HG03060 (cell line): ENCODE measurements around the gene TNFRSF18.

Experiments
- ATAC-seq: cut with Tn5 transposase; IDR thresholded peaks from one replicate; pipeline ENCODE4 v1.9.1; 2021; ENCODE audit warnings: low read depth, moderate number of reproducible peaks; ENCODE audit not compliant: unreplicated experiment

The TNFRSF18 gene

DNA sequence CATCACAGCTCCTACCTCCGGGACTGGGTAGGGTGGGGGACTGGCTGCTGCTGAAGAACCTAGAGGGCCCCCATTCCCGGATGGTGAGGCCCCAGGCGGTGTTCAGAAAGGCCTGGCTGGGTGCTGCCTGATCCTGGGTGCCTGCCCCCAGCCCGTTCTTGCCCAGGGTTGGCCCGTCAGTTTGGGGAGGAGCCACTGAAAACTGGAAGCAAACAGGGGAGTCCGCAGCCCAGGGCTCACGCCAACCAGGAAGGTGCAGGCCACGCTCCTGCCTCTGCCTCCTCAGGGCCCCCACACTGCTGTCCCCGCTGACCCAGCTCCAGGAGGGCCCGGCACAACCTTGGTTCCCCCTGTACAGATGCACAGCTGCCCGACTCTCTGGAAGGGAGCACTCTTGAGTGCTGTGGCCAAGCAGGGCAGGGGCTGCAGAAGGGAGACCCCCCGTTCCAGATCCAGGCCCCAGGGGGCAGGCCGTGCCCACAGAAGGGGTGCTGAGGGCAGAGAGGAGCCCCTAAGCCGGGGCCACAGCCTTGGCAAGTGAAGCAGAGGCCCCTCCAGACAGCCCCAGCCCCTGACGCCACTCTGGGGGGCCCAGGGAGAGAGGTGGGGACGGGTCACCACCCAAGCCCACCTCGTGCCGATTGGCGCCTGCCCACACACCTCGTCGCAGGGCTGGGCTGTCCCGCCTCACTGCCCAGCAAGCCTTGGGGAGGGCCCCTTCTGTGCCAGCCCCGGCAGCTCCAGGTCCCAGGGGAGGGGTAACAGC lies 34.6 kb upstream of the TNFRSF18 start:
- ATAC-seq = no peak

DNA sequence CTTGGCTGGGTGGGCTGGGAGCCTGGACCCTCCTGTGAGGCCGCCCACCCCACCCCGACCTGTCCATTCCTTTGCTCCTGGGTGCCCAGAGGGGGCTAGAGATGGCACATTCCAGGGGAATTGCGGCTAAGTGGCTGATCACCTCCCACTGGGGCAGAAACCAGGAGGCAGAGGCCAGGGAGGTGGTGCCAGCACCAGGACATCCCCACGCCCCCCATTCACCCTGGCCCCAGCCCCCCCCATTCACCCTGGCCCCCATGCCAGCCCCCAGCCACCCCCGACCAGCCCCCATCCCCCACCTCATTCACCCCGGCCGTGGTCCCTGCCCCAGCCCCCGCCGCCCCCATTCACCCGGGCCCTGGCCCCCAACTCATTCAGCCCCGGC lies 33.9 kb upstream of the TNFRSF18 start:
- ATAC-seq = no peak

DNA sequence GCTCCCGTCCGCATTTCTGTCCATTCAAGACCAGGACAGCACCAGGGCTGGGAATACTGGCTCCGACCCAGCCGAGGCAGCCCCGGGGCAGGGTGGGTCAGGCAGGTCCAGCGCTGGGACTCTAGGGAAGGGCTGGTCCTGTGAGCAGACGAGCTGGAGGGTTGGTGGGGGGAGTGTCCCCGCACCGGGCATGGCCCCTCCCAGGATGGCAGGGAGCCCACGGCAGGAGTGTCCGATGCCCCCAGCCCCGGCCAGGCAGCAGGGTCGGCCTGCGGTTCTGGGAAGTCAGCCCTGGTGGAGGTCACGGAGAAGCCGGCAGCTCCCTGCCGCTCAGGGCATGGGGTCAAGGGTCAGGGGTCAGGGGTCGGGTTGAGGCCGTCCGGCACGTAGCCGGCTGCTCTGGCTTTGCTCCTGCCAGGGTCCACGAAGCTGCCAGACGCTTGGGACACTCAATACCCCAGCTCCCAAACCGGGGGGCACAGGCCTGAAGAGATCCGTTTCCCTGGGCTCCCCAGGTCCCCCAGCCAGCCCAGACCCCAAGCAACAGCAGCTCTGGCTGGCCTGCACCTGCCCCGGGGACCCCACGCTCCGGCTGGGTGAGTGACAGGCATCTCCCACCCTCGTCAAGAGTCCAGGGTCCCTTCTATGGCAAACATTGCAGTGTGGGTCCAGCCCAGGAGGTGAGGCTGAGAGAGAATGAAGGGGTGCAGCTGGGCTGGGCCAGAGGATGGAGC lies 33.4 kb upstream of the TNFRSF18 start:
- ATAC-seq = no peak

DNA sequence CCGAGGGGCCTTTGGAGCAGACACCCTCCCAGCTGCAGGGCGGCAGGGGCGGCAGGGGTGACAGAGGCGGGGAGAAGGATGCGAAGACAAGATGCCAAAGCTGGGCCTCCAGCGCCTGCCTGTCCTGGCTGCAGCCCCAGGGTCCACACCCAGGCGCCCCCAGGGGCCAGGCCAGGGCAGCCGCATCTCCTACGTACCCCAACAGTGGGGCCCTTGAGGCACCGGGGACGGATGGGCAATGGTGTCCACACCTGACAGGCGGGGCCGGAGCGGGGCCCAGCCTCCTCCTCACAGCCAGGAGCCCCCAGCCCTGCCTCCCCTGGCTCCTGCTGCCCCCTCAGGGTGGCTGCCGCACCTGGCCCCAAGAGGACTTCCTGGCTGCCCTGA lies 32.8 kb upstream of the TNFRSF18 start:
- ATAC-seq = no peak

DNA sequence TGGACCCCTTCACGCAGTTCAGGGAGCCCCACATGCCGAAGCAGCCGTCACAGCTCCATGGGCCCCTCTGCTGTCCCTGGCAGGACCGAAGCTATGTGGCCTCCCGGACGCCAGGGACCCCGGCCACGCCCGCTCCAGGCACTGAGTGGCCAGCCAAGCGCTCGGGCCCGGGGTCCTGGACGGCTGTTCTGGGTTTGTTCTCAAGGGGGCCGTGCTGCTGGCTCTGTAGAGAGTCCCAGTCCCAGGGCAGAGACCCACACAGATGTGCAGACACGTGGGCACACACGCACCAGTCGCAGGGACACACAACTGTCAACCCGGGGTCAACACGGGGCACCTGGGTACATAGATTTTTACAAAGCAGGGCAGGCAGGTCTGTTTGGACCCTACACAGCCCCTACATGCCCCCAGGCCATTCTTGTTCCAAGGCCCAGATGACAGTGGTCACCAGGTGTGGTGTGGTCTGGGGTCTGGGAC lies 32.3 kb upstream of the TNFRSF18 start:
- no peak for ATAC-seq

DNA sequence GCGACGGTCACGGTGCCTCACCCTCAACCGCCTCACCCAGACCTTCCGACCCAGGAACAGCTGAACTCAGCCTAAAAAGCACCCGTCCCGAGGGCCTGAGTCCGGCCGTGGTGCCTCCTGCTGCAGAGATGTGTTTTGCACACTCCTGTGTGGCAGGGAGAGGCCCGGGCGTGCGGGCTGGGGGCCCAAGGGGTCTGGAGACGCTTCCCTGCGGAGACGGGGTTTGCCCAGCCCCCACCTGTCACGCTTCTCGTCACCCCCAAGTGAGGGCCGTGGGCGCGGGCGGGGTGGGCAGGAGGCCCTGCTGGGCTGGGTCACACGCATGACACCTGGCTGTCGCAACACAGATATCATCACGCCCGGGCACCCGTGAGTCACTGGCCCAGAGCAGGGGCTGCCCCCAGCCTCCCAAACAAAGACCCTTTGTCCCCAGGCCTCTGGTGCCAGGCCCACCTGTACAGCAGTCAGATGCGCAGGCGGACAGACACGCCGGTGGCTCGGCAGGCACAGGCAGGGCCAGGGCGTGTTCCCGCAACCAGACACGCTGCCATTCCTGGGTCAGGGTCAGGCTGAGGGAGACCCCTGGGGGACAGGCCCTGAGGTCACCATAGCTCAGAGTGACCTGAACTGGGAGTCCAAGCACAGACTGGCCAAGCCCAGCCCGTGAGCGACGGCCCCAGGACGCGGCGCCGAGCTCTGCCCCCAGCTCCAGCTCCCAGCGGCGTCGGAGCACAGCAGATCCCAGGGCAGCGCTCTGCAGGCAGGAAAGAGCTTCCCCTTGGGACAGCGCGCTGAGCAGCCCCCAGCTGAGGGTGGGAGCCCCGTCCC lies 31.7 kb upstream of the TNFRSF18 start:
- no peak for ATAC-seq

DNA sequence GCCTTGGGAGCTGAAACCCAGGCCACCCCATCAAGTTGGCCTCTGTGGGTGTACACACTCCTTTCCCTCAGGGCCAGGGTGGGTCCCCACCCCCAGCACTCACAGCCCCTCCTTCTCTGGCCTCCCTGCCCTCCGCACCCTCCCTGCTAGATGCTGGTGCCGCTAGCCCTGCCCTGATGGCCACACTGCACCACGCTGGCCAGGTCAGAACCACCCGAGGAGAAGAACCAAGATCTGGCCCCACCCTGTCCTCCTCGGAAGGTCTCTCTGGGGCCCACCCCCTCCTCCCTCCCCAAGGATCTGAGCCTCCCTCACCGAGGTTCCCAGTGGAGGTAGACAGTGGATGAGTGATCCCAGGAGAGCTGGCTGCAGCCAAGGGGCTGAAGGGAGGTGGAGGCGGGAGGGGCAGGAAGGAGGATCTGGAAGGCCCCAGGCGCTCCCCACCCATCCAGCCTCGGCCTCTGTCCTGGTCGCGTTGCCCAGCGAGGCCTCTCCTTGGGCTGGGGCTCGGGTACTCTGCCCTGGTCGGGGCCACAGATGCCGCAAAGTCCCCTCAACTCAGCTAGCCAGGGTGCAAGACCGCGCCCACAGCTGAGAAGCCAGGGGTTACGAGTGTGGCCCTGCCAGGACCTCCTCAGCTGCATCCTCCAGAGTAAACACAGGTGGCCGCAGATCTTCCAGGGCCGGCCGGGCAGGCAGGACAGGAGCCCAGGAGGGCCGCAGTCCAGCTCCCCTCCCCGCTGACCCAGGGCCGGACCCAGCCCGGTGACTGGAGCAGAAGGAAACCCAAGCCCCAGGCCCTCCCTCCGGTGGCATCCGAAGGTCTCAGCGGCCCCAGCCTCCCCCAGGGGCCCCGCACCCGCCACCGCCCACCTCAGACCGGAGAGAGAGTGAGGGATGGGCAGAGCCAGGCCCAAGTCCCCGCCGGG lies 30.8 kb upstream of the TNFRSF18 start:
- no peak for ATAC-seq

DNA sequence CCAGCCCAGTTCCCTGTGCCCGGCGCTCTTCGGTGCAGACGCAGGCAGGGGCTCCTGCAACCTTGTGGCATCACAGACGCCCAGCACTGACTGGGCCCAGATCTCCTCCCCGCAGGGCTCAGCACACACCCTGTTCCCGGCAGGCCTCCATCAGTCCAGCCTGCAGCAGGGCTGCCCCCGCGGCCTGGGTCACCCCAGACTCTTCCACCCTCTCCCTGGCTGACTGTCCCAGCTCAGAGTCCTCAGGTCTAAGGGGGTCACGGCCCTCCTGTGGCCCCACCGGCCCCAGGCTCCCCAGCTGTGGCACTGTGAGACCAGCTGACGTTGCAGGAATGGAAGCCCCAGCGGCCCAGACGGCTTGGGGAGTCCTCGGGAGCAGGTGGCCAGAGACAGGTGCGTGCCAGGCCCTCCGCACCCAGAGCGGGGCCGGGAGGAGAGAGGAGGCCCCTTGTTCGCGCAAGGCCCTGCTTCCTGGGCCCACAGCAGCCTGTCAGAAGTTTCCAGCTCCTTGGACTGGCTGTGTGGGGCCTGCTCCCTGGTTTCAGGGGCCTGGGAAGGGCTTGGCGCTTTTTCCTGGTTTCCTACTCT lies 29.9 kb upstream of the TNFRSF18 start:
- no peak for ATAC-seq

DNA sequence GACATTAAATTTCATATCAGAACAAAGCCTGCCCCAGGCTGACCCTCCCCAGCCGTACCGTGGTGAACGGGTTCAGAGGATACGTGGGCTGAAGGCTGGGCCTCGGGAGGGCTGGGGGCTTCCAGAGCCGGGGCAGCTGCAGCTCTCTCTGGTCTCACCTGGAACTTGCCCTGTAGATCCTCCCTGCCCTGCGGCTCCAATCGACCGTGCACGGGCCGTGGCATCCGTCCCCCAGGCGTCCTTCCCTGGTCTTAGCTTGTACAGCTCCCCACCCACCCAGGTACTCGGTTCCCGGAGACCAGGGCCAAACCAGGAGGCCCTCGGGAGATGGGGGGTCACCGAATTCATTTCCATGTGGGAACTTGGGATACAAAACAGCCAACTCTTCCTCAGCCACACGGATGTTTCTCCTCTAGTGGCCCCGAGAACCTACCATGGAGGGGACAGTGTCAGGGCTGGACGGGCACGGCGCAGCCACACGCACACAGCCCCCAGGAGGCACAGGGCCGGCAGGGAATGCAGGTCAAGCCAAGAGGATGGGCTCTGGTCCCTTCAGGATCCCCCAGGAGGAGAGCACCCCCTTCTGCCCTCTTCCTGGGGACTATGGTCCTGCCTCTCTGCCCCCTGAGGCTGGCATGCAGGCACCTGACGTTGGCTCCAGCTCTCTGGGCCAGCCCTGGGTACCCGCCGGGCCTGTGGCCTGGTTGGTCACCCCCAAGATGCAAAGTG lies 28.8 kb upstream of the TNFRSF18 start:
- ATAC-seq = no peak

DNA sequence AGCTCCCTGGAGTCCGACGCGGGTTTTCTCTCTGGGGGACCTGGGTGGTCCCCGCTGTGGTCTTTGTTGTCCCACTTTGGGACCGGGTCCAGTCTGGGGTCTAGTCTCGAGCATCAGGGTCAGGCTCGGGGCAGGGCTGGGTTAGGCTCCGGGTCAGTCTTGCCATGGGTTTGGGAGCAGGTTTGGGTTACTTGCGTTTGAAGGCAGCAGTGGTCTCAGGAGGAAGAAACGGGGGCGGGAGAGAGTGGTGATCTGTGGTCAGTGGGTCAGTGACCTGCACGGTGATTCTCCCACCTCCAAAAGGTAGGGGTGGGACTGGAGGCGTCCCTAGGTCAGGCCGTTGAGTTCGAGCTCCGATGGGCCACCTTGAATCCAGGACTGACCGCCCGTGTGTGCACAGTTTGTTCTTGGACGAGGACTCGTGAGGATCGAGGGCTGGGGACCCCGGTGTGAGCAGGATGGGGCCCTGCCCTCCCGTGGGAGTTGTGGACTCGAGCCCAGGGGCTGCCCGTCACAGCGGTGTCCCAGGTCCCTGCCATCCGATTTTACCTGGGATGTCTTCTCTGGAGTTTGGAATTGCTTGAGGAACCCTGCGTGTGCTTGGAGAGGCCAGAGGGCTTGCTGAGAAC lies 27.9 kb upstream of the TNFRSF18 start:
- no peak for ATAC-seq

DNA sequence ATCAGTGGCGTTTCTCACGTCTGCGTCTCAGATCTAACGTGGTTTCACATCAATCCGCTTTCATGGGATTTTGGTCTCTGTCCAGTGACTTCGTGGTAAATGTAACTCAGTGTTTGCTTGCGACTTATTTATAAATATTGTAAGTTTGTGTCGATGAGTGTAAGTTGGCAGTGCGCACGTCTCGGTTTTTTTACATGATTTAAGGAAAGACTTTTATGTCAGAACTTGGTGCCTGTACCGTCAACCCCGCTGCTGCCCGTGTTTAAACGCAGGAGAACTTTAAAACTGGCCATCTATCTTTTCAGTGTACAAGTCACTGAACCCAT lies 27.1 kb upstream of the TNFRSF18 start:
- ATAC-seq = no peak

DNA sequence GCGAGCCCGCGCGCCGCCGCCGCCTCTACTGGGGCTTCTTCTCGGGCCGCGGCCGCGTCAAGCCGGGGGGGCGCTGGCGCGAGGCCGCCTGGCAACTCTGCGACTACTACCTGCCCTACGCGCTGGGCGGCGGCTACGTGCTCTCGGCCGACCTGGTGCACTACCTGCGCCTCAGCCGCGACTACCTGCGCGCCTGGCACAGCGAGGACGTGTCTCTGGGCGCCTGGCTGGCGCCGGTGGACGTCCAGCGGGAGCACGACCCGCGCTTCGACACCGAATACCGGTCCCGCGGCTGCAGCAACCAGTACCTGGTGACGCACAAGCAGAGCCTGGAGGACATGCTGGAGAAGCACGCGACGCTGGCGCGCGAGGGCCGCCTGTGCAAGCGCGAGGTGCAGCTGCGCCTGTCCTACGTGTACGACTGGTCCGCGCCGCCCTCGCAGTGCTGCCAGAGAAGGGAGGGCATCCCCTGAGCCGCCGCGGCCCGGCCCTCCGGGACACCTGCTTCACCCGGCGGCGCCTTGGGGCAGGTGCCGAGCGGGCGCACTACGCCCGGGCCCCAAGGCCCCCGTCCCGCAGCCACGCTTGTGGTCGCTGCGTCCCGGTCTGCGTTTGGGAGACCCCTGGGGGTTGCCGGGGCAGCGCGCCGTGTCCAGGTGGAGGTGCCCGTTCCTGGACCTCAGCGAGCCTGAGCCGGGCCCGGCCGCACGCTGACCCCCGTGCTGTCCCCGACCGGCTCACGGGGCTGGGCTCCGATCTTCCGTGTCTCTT lies 26.6 kb upstream of the TNFRSF18 start:
- no peak for ATAC-seq

DNA sequence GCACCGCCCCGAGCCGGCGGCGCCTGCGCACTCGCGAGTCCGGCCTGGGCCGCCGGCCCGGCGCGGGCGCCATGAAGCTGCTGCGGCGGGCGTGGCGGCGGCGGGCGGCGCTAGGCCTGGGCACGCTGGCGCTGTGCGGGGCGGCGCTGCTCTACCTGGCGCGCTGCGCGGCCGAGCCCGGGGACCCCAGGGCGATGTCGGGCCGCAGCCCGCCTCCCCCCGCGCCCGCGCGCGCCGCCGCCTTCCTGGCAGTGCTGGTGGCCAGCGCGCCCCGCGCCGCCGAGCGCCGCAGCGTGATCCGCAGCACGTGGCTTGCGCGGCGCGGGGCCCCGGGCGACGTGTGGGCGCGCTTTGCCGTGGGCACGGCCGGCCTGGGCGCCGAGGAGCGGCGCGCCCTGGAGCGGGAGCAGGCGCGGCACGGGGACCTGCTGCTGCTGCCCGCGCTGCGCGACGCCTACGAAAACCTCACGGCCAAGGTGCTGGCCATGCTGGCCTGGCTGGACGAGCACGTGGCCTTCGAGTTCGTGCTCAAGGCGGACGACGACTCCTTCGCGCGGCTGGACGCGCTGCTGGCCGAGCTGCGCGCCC lies 25.9 kb upstream of the TNFRSF18 start, which contains the start of gene B3GALT6:
Gene B3GALT6 (plus strand): TSS at position 30 of the 588 bp plus-strand sequence. CDS start 42 bp downstream, at position 72.
- ATAC-seq = no peak

DNA sequence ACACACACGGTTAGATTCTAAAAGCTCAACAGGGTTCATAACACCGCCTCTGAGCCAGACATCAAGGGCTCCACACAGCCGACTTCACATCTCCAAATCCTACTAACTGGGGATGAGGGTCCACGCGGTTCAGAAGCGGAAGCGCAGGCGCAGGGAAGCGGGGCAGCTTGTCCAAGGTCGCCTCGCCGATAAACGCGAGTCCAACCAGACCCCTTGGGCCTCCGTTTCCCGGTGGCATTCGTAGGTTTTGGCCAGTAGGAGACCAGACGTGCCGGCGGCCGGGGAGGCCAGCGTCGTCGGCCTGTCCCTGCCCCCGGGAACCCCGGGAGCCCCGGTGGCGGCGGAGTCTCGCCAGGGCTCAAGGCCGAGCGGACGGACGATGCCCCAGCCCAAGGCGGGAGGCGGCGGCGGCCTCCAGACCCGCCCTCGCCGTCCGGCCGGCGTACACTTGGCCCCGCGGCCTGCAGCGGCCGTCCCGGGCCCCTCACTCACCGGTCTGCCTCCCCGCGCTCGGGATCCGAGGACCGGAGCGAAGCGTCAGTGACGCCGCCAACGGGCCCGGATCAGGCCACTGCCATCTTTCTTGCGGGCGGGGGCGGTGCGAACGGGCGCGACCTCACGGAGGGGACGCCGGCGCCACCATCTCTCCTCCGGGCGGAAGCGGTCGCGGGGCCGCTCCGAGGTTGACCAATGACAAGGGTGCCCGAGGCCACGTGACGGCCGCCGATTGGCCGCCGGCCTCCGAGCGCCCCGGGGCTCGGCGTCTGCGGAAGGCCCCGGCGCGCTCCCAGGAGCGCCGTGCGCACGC lies 25.2 kb upstream of the TNFRSF18 start, which contains the start of gene SDF4:
Gene SDF4 (minus strand): TSS at position 602 of the 808 bp plus-strand sequence. CDS start 3,229 bp downstream, outside the sequence.
- ATAC-seq = peak; percentile 79

DNA sequence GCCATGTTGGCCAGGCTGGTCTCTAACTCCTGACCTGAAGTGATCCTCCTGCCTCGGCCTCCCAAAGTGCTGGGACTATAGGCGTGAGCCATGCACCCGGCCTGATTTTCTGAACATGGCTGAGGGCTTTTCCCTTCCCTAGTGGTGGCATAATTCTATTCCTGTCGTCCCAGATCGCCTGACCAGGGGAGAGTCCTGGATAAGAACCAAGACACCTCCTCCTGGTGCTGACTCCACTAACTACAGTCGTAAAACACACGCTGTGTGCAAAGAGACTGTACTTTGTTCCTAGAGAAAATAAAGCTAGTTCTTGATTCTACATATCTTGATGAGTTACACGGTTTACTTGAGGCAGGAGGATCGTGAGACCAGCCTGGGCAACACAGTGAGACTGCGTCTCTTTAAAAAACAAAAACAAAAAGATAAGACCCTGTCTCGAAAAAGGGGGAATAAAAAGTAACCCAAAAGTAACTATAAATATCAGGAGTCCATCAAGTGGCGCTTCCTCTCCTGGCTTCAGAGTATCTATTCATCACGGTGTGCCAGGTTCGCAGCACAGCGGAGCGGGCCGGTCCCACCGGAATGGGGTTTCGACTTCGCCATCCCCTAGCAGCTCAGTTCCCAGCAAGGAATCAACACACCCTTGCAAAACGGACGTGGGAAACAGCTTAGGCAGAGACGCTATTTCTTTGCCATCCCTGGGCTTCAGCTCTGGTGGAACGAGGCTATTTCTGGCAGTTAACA lies 24.4 kb upstream of the TNFRSF18 start:
- ATAC-seq = no peak

DNA sequence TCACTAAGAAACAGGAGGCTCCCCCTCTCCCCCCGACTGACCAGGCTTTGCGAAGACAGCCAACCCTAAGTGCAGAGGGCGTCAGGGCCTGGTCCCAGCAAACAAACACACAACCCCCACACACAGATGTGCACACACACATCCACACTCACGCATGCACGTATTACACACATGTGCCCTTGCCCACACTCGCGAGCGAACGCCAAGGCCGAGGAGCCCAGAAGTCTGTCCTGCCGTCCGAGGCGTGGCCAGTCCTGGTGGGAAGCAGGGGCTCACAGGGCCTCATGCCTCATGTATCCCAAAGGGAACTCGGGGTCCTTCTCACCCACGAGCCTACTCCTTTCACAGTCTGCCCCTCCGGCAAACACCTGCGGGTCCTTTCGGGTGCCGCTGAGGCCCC lies 23.4 kb upstream of the TNFRSF18 start:
- ATAC-seq = no peak
